B cell (primary cell): ENCODE measurements around the gene SLC24A3.

Experiments used
- EZH2 ChIP-seq: IDR thresholded peaks from 2 replicates; pipeline ENCODE4 v1.6.1; 2012; ENCODE audit warnings: borderline replicate concordance, low read depth, mild to moderate bottlenecking, moderate library complexity, low read length; ENCODE audit not compliant: insufficient read depth, poor library complexity, severe bottlenecking
- TF ChIP-seq, protein P1 (sequence below): fragments of 200-600 bp; IDR thresholded peaks from one replicate; pipeline ENCODE4 v1.8.0; 2022; ENCODE audit warnings: antibody characterized with exemption, mild to moderate bottlenecking

DNA sequence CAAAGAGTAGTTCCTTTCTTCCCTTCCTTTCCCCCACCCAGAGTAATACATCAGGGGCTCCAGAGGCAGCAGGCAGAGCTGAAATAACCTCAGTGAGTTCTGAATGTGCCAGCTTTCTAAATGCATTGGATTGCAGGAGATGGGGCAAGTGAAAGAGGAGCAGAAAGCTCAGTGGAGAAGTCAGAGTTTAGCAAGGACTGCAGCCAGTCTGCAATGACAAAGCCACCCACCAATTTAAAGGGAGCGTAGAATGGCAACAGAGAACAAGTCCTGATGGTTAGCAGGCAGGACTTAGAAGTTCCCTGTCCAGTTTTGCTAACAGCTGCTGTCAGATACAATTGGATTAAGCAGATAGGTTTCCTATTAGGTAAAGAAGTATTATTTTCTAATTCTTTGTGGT is 342.2 kb downstream of the SLC24A3 start:
- TF ChIP-seq, protein P1, sequence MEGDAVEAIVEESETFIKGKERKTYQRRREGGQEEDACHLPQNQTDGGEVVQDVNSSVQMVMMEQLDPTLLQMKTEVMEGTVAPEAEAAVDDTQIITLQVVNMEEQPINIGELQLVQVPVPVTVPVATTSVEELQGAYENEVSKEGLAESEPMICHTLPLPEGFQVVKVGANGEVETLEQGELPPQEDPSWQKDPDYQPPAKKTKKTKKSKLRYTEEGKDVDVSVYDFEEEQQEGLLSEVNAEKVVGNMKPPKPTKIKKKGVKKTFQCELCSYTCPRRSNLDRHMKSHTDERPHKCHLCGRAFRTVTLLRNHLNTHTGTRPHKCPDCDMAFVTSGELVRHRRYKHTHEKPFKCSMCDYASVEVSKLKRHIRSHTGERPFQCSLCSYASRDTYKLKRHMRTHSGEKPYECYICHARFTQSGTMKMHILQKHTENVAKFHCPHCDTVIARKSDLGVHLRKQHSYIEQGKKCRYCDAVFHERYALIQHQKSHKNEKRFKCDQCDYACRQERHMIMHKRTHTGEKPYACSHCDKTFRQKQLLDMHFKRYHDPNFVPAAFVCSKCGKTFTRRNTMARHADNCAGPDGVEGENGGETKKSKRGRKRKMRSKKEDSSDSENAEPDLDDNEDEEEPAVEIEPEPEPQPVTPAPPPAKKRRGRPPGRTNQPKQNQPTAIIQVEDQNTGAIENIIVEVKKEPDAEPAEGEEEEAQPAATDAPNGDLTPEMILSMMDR: no peak
- no peak for TF ChIP-seq EZH2
